HepG2 (cell line): ENCODE results near the gene GLG1. TPM values are rescaled to one million over a fixed set of nuclear protein-coding genes. Genes with fewer than 3 reads are reported as not detected.

Experiments
- ATAC-seq: fragments of 200-7000 bp; cut with Tn5 transposase; 3 replicates; pipeline ENCODE4 v1.9.1; 2020; ENCODE audit warnings: mild to moderate bottlenecking, moderate library complexity
- BruUV-seq: library from RNA; stranded (reverse); fragments of 400-500 nt; replicated peaks from 2 replicates; lab custom pipeline; 2021; lab: Mats Ljungman, UMichigan
- CTCF ChIA-PET: fragments of 300-600 bp; formaldehyde crosslinking; extraction: SDS; loops from one replicate; lab custom pipeline; 2021; ENCODE audit warnings: low total read pairs, inconsistent platforms, low intra/inter-chr PET ratio; lab: Yijun Ruan, JAX
- POLR2A ChIA-PET: fragments of 350-600 bp; sonication (Branson Sonifier 250); formaldehyde crosslinking; loops from one replicate; lab custom pipeline; 2020; ENCODE audit warnings: antibody characterized with exemption, inconsistent platforms; lab: Yijun Ruan, JAX
- DNase-seq: peaks from one replicate; pipeline ENCODE4 v3.0.0-alpha.2; 2015; ENCODE audit warnings: low spot score
- FAIRE-seq: peaks from 3 replicates; lab custom pipeline; 2011; peaks lifted over from hg19 to GRCh38; lab: Jason Lieb, UNC
- H2AFZ ChIP-seq: one replicate; pipeline ENCODE4 v1.6.1; 2011; ENCODE audit warnings: low read length, inconsistent platforms
- H3K27ac ChIP-seq: fragments of 300-600 bp; 3 replicates; pipeline ENCODE4 v1.8.0; 2011; ENCODE audit warnings: mixed run types, mild to moderate bottlenecking, mixed read lengths, low read length, inconsistent platforms; ENCODE audit not compliant: insufficient read depth; ENCODE audit errors: extremely low read length
- H3K27me3 ChIP-seq, 2 experiments: fragments of 200-600 bp in 1 of 2; 2 replicates in 1 of 2; 3 replicates in 1 of 2; pipeline versions ENCODE4 v1.6.0 to v1.8.0; 2011; ENCODE audit warnings: low read length in 2 of 2, mild to moderate bottlenecking in 2 of 2, moderate library complexity in 2 of 2, inconsistent platforms in 1 of 2; ENCODE audit not compliant: insufficient read depth in 2 of 2, control insufficient read depth in 1 of 2
- H3K36me3 ChIP-seq, 2 experiments: fragments of 200-600 bp in 1 of 2; replicated peaks in 1 of 2; 2 replicates in 1 of 2; 3 replicates in 1 of 2; pipeline versions ENCODE4 v1.5.1 to v1.8.0; 2011; ENCODE audit warnings: low read length in 2 of 2, inconsistent platforms in 1 of 2; ENCODE audit not compliant: insufficient read depth in 2 of 2, control insufficient read depth in 1 of 2
- H3K4me1 ChIP-seq: 2 replicates; pipeline ENCODE4 v1.5.1; 2012; ENCODE audit warnings: low read length, inconsistent platforms; ENCODE audit not compliant: insufficient read depth
- H3K4me2 ChIP-seq: 2 replicates; pipeline ENCODE4 v1.6.0; 2011; ENCODE audit warnings: low read depth, low read length, inconsistent platforms
- H3K4me3 ChIP-seq, 3 experiments: fragments of 200-600 bp in 1 of 3; sonication (generic), shearing (Covaris generic) in 1 of 3; replicated peaks in 1 of 3; 2 replicates each; pipeline ENCODE4 v1.5.1; 2011 to 2016; ENCODE audit warnings: low read length in 3 of 3, inconsistent platforms in 2 of 3, low read depth in 2 of 3, mild to moderate bottlenecking in 2 of 3, control low read depth in 1 of 3, mixed read lengths in 1 of 3; ENCODE audit not compliant: insufficient read depth in 1 of 3
- H3K79me2 ChIP-seq: one replicate; pipeline ENCODE4 v1.6.1; 2011; ENCODE audit warnings: low read length, inconsistent platforms; ENCODE audit not compliant: insufficient read depth
- H3K9ac ChIP-seq: 2 replicates; pipeline ENCODE4 v1.6.0; 2011; ENCODE audit warnings: mild to moderate bottlenecking, low read depth, low read length, inconsistent platforms; ENCODE audit not compliant: insufficient read depth
- H3K9me3 ChIP-seq: 2 replicates; pipeline ENCODE4 v1.5.1; 2012; ENCODE audit warnings: mild to moderate bottlenecking, low read length
- H4K20me1 ChIP-seq: 2 replicates; pipeline ENCODE4 v1.6.0; 2011; ENCODE audit warnings: inconsistent platforms, mild to moderate bottlenecking, low read length, moderate library complexity; ENCODE audit not compliant: insufficient read depth
- ATF6 ChIP-seq: sonication (generic); formaldehyde crosslinking; conservative IDR thresholded peaks from 2 replicates; pipeline ENCODE4 v1.4.0; 2020; ENCODE audit warnings: missing genetic modification reagents
- E2F5 ChIP-seq: sonication (generic); formaldehyde crosslinking; conservative IDR thresholded peaks from 2 replicates; pipeline ENCODE4 v1.4.0; 2020; ENCODE audit warnings: missing genetic modification reagents
- KMT2B ChIP-seq: IDR thresholded peaks from 2 replicates; pipeline ENCODE4 v1.6.1; 2016; ENCODE audit warnings: missing genetic modification reagents, missing compliant biosample characterization
- MXI1 ChIP-seq: IDR thresholded peaks from 3 replicates; pipeline ENCODE4 v1.6.1; 2012; ENCODE audit warnings: low read depth, low read length, inconsistent platforms, borderline replicate concordance
- PPARG ChIP-seq: conservative IDR thresholded peaks from 2 replicates; pipeline ENCODE4 v1.6.1; 2016; ENCODE audit warnings: missing biosample characterization, missing genetic modification reagents
- TRAFD1 ChIP-seq: sonication (generic); formaldehyde crosslinking; IDR thresholded peaks from 2 replicates; pipeline ENCODE4 v1.5.1; 2020; ENCODE audit warnings: missing genetic modification reagents, mild to moderate bottlenecking, borderline replicate concordance
- YY1 ChIP-seq: IDR thresholded peaks from 2 replicates; pipeline ENCODE4 v1.6.1; 2011; ENCODE audit warnings: low read length, low read depth, moderate library complexity, mild to moderate bottlenecking; ENCODE audit not compliant: insufficient read depth, insufficient replicate concordance
- ZC3H13 ChIP-seq: sonication (generic); formaldehyde crosslinking; IDR thresholded peaks from 2 replicates; pipeline ENCODE4 v1.8.1; 2023; ENCODE audit warnings: mild to moderate bottlenecking, missing genetic modification reagents, moderate library complexity
- ZNF276 ChIP-seq: sonication (generic); formaldehyde crosslinking; IDR thresholded peaks from 2 replicates; pipeline ENCODE4 v1.4.0; 2020; ENCODE audit warnings: mild to moderate bottlenecking, low read depth, missing genetic modification reagents
- ZNF30 ChIP-seq: sonication (generic); formaldehyde crosslinking; IDR thresholded peaks from 2 replicates; pipeline ENCODE4 v1.5.0; 2020; ENCODE audit warnings: mild to moderate bottlenecking, missing genetic modification reagents
- ZNF331 ChIP-seq: sonication (generic); formaldehyde crosslinking; IDR thresholded peaks from 2 replicates; pipeline ENCODE4 v1.4.0; 2020; ENCODE audit warnings: missing genetic modification reagents
- ZNF33B ChIP-seq: sonication (generic); formaldehyde crosslinking; IDR thresholded peaks from 2 replicates; pipeline ENCODE4 v1.5.1; 2020; ENCODE audit warnings: mild to moderate bottlenecking, missing genetic modification reagents
- ZNF530 ChIP-seq: sonication (generic); formaldehyde crosslinking; IDR thresholded peaks from 2 replicates; pipeline ENCODE4 v1.5.0; 2020; ENCODE audit warnings: low read depth, mild to moderate bottlenecking, missing genetic modification reagents
- WGBS: methylation state at CpG from one replicate; pipeline ENCODE4 v1.1.6; 2017; ENCODE audit warnings: low lambda C conversion rate; 5-methylcytosine and 5-hydroxymethylcytosine counted together
- in situ Hi-C: cut with HindIII; loops from 2 replicates; pipeline ENCODE4 v1.10.0; 2017; ENCODE audit warnings: low pct_unique_long_range_greater_than_20kb; ENCODE audit not compliant: extremely low pct_ligation_motif_present
- intact Hi-C: fragments of 100-400 bp; cut with micrococcal nuclease; formaldehyde crosslinking; loops from one replicate; pipeline ENCODE4 v1.10.0; 2022; ENCODE audit not compliant: unreplicated experiment
- polyA plus RNA-seq, 8 experiments: library from polyadenylated mRNA; depleted of rRNA in 3 of 8; stranded (reverse) in 7 of 8; unstranded in 1 of 8; fragments of >200 nt; fragmentation: Illumina TruSeq in 4 of 8; extraction: Trizol in 4 of 8; gene quantifications; 2 replicates each; pipeline versions ENCODE4 v1.2.1 to v1.2.3, GENCODE V29; 2011 to 2016; ENCODE audit warnings: low read depth in 4 of 8, missing spikeins in 1 of 8, mixed read lengths in 1 of 8; ENCODE audit not compliant: insufficient read depth in 1 of 8
- total RNA-seq, 5 experiments: library from RNA; depleted of rRNA; stranded (reverse); fragments of >200 nt; fragmentation: Illumina TruSeq; extraction: Trizol; gene quantifications; 2 replicates each; pipeline ENCODE4 v1.2.3, GENCODE V29; 2016; ENCODE audit warnings: low read depth in 1 of 5

Gene GLG1
- total and polyA plus RNA-seq, 2 of the 13 experiments (the other 11 are each of a cell fraction or from before 2014, with no cell fraction given), result 87.7 to 141 TPM

GRCh38 chr16:74450236-74450635, 156.7 kb downstream of the GLG1 start:
- Histone ChIP-seq H3K9ac (no peak overlapping the region), H3K36me3 (peaks cover 12 to 30% of the 10 kb centered on the region in 2 experiments), H4K20me1 (no peaks in the 10 kb centered on the region), H3K27ac (no peak overlapping the region), H3K4me1 (peaks cover 20% of the 10 kb centered on the region), H3K79me2 (no peaks in the 10 kb centered on the region), H3K27me3 (no peaks in the 10 kb centered on the region), H3K4me2 (no peak overlapping the region), H3K9me3 (no peaks in the 10 kb centered on the region), H3K4me3 (no peak overlapping the region), H2AFZ (no peak overlapping the region)
- in situ Hi-C loops, result no loop called here
- CTCF ChIA-PET, result no interaction called here
- no TSS peak for BruUV-seq
- intact Hi-C loops, result no loop called here
- no peak for ATAC-seq
- 93% methylated on average over 3 of the region's 3 CpGs for WGBS
- no peak for FAIRE-seq
- POLR2A ChIA-PET, result no interaction called here
- DNase-seq, result no peak
- no peak for TF ChIP-seq ZNF331 (CRISPR knock-in tag)
- no peak for TF ChIP-seq ZNF276 (CRISPR knock-in tag)
- TF ChIP-seq E2F5 (CRISPR knock-in tag), result no peak
- TF ChIP-seq KMT2B, result no peak
- TF ChIP-seq MXI1, result no peak
- TF ChIP-seq ZC3H13, result no peak
- no peak for TF ChIP-seq TRAFD1 (CRISPR knock-in tag)
- no peak for TF ChIP-seq ZNF530 (CRISPR knock-in tag)
- no peak for TF ChIP-seq YY1
- TF ChIP-seq ZNF33B (CRISPR knock-in tag), result no peak
- TF ChIP-seq ZNF30 (CRISPR knock-in tag), result no peak
- no peak for TF ChIP-seq PPARG (CRISPR knock-in tag)
- TF ChIP-seq ATF6, result no peak
